ENCODE data around the gene ATP10A. TPM values are rescaled to one million over a fixed set of nuclear protein-coding genes. Genes with fewer than 3 reads are reported as not detected.

The ATP10A gene
- total RNA-seq, 1 experiment from 2014 or later: 0.02 TPM

DNA sequence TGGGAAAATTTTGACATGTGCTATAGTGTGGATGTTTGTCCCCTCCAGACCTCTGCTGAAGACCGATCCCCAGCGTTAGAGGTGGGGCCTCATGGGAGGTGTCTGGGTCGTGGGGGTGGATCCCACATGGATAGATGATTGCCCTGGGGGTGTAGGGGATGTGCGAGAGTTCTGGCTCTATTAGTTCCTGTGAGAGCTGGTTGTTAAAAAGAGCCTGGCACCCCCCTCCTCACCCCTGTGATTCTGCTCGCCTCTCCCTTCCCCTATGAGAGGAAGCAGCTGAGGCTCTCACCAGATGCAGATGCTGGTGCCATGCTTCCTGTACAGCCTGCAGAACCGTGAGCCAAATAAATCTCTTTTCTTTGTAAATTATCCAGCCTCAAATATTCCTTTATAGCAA lies 67.4 kb downstream of the ATP10A start:
- Histone ChIP-seq H3K9me2 (ENCODE audit: insufficient read depth) (no peaks in the 10 kb centered on the region), H3K36me3 (ENCODE audit: control insufficient read depth in 1 of 2, insufficient read depth in 2 of 2, low read length in 2 of 2) (no peaks in the 10 kb centered on the region), H3K27me3 (ENCODE audit: insufficient read depth, low read length) (no peaks in the 10 kb centered on the region), H3K79me2 (ENCODE audit: insufficient read depth, low read length) (no peaks in the 10 kb centered on the region), H3K4me1 (ENCODE audit: control insufficient read depth in 1 of 2, insufficient read depth in 2 of 2, low read length in 2 of 2) (no peaks in the 10 kb centered on the region), H3K9me3 (ENCODE audit: control insufficient read depth in 1 of 2, insufficient read depth in 1 of 2, low read depth in 1 of 2, low read length in 2 of 2) (peaks cover 0 to 22% of the 10 kb centered on the region in 2 experiments; a peak in 2 of 4 replicates), H2AFZ (ENCODE audit: low read depth, low read length, poor library complexity, severe bottlenecking) (no peak overlapping the region), H3K4me3 (replicated peaks in 1 of 2; ENCODE audit: low read depth in 1 of 2, low read length in 2 of 2) (no peak overlapping the region), H3K4me2 (ENCODE audit: low read length) (no peak overlapping the region), H4K20me1 (ENCODE audit: insufficient read depth) (no peaks in the 10 kb centered on the region), H3K9ac (ENCODE audit: low read length) (no peak overlapping the region), H3K27ac (ENCODE audit: low read depth, low read length) (no peak overlapping the region)
- DNase-seq (ENCODE audit: low read depth, low spot score) (no peak), ATAC-seq (no peak)
- intact Hi-C loops (cut with micrococcal nuclease): no loop called here
- no peak for TF ChIP-seq EZH2phosphoT487 (IDR thresholded peaks at IDR 0.05; ENCODE audit: borderline replicate concordance)
- ChIA-PET RAD21 (ENCODE audit: low non-redundant PET in 1 of 2, low total read pairs in 2 of 2, uncharacterized antibody in 2 of 2, unreplicated experiment in 2 of 2) (no interaction called here), CTCF (no interaction called here), POLR2A (no interaction called here)
- BruUV-seq (replicated peaks): no TSS peak

DNA sequence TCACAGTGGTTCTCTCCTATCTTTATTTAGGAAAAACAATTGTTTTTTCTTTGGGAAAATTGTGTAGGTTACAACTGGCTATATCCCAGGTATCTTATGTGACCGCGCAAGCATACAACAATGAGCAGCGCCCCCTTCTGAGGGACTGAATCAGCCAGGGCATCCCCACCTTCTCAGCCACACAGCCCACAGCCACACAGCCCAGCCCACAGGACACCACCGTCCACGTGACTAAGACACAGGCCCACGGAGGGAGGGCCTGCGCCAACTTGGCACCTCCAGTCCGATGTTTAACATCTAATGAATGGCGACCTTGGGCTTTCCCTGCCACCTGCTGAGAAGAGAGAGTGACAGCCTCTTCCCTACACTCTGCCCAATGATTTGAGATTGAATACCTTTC lies 68.1 kb downstream of the ATP10A start:
- intact Hi-C loops (cut with micrococcal nuclease): no loop called here
- H3K9me2 ChIP-seq (ENCODE audit: insufficient read depth): no peaks in the 10 kb centered on the region
- ChIA-PET RAD21 (ENCODE audit: low non-redundant PET in 1 of 2, low total read pairs in 2 of 2, uncharacterized antibody in 2 of 2, unreplicated experiment in 2 of 2) (no interaction called here), POLR2A (no interaction called here), CTCF (no interaction called here)
- peaks cover 0 to 28% of the 10 kb centered on the region in 2 experiments; a peak in 2 of 4 replicates for H3K9me3 ChIP-seq (ENCODE audit: control insufficient read depth in 1 of 2, insufficient read depth in 1 of 2, low read depth in 1 of 2, low read length in 2 of 2)
- no peak for DNase-seq (ENCODE audit: low read depth, low spot score)
- H3K27me3 ChIP-seq (ENCODE audit: insufficient read depth, low read length): no peaks in the 10 kb centered on the region
- TF ChIP-seq SRF (IDR thresholded peaks at IDR 0.05; ENCODE audit: low read depth) (no peak), POLR2A (IDR thresholded peaks at IDR 0.05; ENCODE audit: borderline replicate concordance, extremely low read depth, insufficient read depth, insufficient read length) (no peak), CBX3 (IDR thresholded peaks at IDR 0.05; ENCODE audit: low read depth) (no peak), RAD21 (IDR thresholded peaks at IDR 0.05; ENCODE audit: low read depth) (no peak), FOSL1 (IDR thresholded peaks at IDR 0.05; ENCODE audit: low read depth) (no peak), CEBPB (IDR thresholded peaks at IDR 0.05; ENCODE audit: low read depth) (no peak), SIN3A (IDR thresholded peaks at IDR 0.05; ENCODE audit: low read depth) (no peak), JUND (IDR thresholded peaks at IDR 0.05) (no peak), SP1 (IDR thresholded peaks at IDR 0.05; ENCODE audit: low read depth) (no peak)
- TF ChIP-seq, protein P1, sequence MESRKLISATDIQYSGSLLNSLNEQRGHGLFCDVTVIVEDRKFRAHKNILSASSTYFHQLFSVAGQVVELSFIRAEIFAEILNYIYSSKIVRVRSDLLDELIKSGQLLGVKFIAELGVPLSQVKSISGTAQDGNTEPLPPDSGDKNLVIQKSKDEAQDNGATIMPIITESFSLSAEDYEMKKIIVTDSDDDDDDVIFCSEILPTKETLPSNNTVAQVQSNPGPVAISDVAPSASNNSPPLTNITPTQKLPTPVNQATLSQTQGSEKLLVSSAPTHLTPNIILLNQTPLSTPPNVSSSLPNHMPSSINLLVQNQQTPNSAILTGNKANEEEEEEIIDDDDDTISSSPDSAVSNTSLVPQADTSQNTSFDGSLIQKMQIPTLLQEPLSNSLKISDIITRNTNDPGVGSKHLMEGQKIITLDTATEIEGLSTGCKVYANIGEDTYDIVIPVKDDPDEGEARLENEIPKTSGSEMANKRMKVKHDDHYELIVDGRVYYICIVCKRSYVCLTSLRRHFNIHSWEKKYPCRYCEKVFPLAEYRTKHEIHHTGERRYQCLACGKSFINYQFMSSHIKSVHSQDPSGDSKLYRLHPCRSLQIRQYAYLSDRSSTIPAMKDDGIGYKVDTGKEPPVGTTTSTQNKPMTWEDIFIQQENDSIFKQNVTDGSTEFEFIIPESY (IDR thresholded peaks at IDR 0.05; ENCODE audit: extremely low read depth, insufficient replicate concordance, low read length): no peak
- TF ChIP-seq, protein P2, sequence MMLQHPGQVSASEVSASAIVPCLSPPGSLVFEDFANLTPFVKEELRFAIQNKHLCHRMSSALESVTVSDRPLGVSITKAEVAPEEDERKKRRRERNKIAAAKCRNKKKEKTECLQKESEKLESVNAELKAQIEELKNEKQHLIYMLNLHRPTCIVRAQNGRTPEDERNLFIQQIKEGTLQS (IDR thresholded peaks at IDR 0.05): no peak
- H3K79me2 ChIP-seq (ENCODE audit: insufficient read depth, low read length): no peaks in the 10 kb centered on the region
- H3K9ac ChIP-seq (ENCODE audit: low read length): no peak overlapping the region
- H3K4me1 ChIP-seq (ENCODE audit: control insufficient read depth in 1 of 2, insufficient read depth in 2 of 2, low read length in 2 of 2): no peaks in the 10 kb centered on the region
- H2AFZ ChIP-seq (ENCODE audit: low read depth, low read length, poor library complexity, severe bottlenecking): no peak overlapping the region
- no peak overlapping the region for H3K27ac ChIP-seq (ENCODE audit: low read depth, low read length)
- H4K20me1 ChIP-seq (ENCODE audit: insufficient read depth): no peaks in the 10 kb centered on the region
- H3K36me3 ChIP-seq (ENCODE audit: control insufficient read depth in 1 of 2, insufficient read depth in 2 of 2, low read length in 2 of 2): no peaks in the 10 kb centered on the region
- H3K4me3 ChIP-seq (replicated peaks in 1 of 2; ENCODE audit: low read depth in 1 of 2, low read length in 2 of 2): no peak overlapping the region
- BruUV-seq (replicated peaks): no TSS peak
- no peak overlapping the region for H3K4me2 ChIP-seq (ENCODE audit: low read length)
- ATAC-seq: no peak
